Endothelial cell of umbilical vein (primary cell): ENCODE data around the gene CRYBB2. TPM values are rescaled to one million over a fixed set of nuclear protein-coding genes. Genes with fewer than 3 reads are reported as not detected.

Source experiments
- BruUV-seq: library from RNA; stranded (reverse); fragments of 400-500 nt; replicated peaks from 2 replicates; lab custom pipeline; 2021; lab: Mats Ljungman, UMichigan
- CTCF ChIA-PET: fragments of 300-600, 350-600 bp; sonication (Branson Sonifier 250); formaldehyde crosslinking; loops from one replicate; lab custom pipeline; 2021; ENCODE audit warnings: antibody characterized with exemption, inconsistent platforms; lab: Charles Lee
- POLR2A ChIA-PET: fragments of 300-600, 350-600 bp; sonication (Branson Sonifier 250); formaldehyde crosslinking; loops from one replicate; lab custom pipeline; 2021; ENCODE audit warnings: antibody characterized with exemption, inconsistent platforms; lab: Charles Lee
- DNase-seq: peaks from one replicate; pipeline ENCODE4 v3.0.0-alpha.2; 2011; ENCODE audit warnings: low read depth, low spot score
- FAIRE-seq: peaks from 2 replicates; lab custom pipeline; 2011; peaks lifted over from hg19 to GRCh38; lab: Jason Lieb, UNC
- H2AFZ ChIP-seq: 2 replicates; pipeline ENCODE4 v1.6.0; 2012; ENCODE audit warnings: low read depth, low read length, control low read depth, inconsistent platforms
- H3K27ac ChIP-seq: 2 replicates; pipeline ENCODE4 v1.5.1; 2011; ENCODE audit warnings: low read depth, mild to moderate bottlenecking, control low read depth, low read length, moderate library complexity; ENCODE audit not compliant: insufficient read depth
- H3K27me3 ChIP-seq, 2 experiments: 2 replicates each; pipeline versions ENCODE4 v1.6.0 to v1.6.1; 2011; ENCODE audit warnings: low read length in 2 of 2, mixed read lengths in 1 of 2; ENCODE audit not compliant: control insufficient read depth in 2 of 2, insufficient read depth in 2 of 2
- H3K36me3 ChIP-seq, 2 experiments: 2 replicates in 1 of 2; 3 replicates in 1 of 2; pipeline ENCODE4 v1.5.1; 2011; ENCODE audit warnings: low read length in 2 of 2, mild to moderate bottlenecking in 1 of 2, moderate library complexity in 1 of 2; ENCODE audit not compliant: control insufficient read depth in 2 of 2, insufficient read depth in 2 of 2; ENCODE audit errors: extremely low read depth in 1 of 2
- H3K4me1 ChIP-seq: 3 replicates; pipeline ENCODE4 v1.5.1; 2011; ENCODE audit warnings: mild to moderate bottlenecking, low read length; ENCODE audit not compliant: control insufficient read depth, insufficient read depth; ENCODE audit errors: extremely low read depth
- H3K4me2 ChIP-seq: 2 replicates; pipeline ENCODE4 v1.6.1; 2011; ENCODE audit warnings: low read length, control low read depth, mixed read lengths; ENCODE audit not compliant: insufficient read depth
- H3K4me3 ChIP-seq, 3 experiments: fragments of 200-600 bp in 1 of 3; sonication (generic), shearing (Covaris generic) in 1 of 3; replicated peaks in 1 of 3; 2 replicates each; pipeline ENCODE4 v1.5.1; 2011 to 2016; ENCODE audit warnings: control low read depth in 3 of 3, low read length in 3 of 3, mild to moderate bottlenecking in 2 of 3, inconsistent platforms in 1 of 3, low read depth in 1 of 3, moderate library complexity in 1 of 3; ENCODE audit not compliant: insufficient read depth in 1 of 3
- H3K79me2 ChIP-seq: 2 replicates; pipeline ENCODE4 v1.6.0; 2012; ENCODE audit warnings: low read length, inconsistent platforms; ENCODE audit not compliant: control insufficient read depth, insufficient read depth
- H3K9ac ChIP-seq: replicated peaks from 2 replicates; pipeline ENCODE3; 2011; ENCODE audit warnings: low read length, control low read depth; ENCODE audit not compliant: insufficient read depth; ENCODE audit errors: extremely low read depth
- H3K9me1 ChIP-seq: replicated peaks from 3 replicates; pipeline ENCODE4 v1.6.0; 2011; ENCODE audit warnings: mild to moderate bottlenecking, low read length; ENCODE audit not compliant: control insufficient read depth, insufficient read depth; ENCODE audit errors: extremely low read depth
- H3K9me3 ChIP-seq: replicated peaks from 2 replicates; pipeline ENCODE4 v1.5.1; 2012; ENCODE audit warnings: low read length, inconsistent platforms; ENCODE audit not compliant: control insufficient read depth, insufficient read depth
- H4K20me1 ChIP-seq: replicated peaks from 2 replicates; pipeline ENCODE3; 2011; ENCODE audit warnings: mild to moderate bottlenecking, low read length; ENCODE audit not compliant: control insufficient read depth, insufficient read depth; ENCODE audit errors: extremely low read depth
- CTCF ChIP-seq, 2 donors: IDR thresholded peaks; 1 replicate in 1 of 2; 2 replicates in 1 of 2; pipeline ENCODE4 v1.5.1; 2011; ENCODE audit warnings: low read length in 2 of 2, mild to moderate bottlenecking in 2 of 2, moderate library complexity in 2 of 2, control low read depth in 1 of 2, inconsistent platforms in 1 of 2, low read depth in 1 of 2; ENCODE audit not compliant: insufficient read depth in 1 of 2; ENCODE audit errors: extremely low read depth in 1 of 2
- EZH2 ChIP-seq: IDR thresholded peaks from 2 replicates; pipeline ENCODE4 v1.6.1; 2012; ENCODE audit warnings: borderline replicate concordance, low read depth, mild to moderate bottlenecking, moderate library complexity, low read length, inconsistent platforms; ENCODE audit not compliant: severe bottlenecking
- FOS ChIP-seq: IDR thresholded peaks from 2 replicates; pipeline ENCODE4 v1.6.1; 2011; ENCODE audit warnings: mild to moderate bottlenecking, low read length, moderate library complexity, borderline replicate concordance; ENCODE audit not compliant: insufficient read depth
- GATA2 ChIP-seq: IDR thresholded peaks from 2 replicates; pipeline ENCODE4 v1.7.0; 2011; ENCODE audit warnings: low read depth, mild to moderate bottlenecking, moderate library complexity, mixed read lengths, low read length; ENCODE audit not compliant: insufficient read length, insufficient read depth
- JUN ChIP-seq: IDR thresholded peaks from 2 replicates; pipeline ENCODE4 v1.6.1; 2011; ENCODE audit warnings: borderline replicate concordance, low read depth; ENCODE audit not compliant: insufficient read length, insufficient read depth
- MAX ChIP-seq: IDR thresholded peaks from 2 replicates; pipeline ENCODE4 v1.6.1; 2011; ENCODE audit not compliant: insufficient read depth, insufficient read length
- MYC ChIP-seq: IDR thresholded peaks from one replicate; pipeline ENCODE4 v1.6.1; 2011; ENCODE audit warnings: mild to moderate bottlenecking, low read depth, low read length
- POLR2A ChIP-seq: IDR thresholded peaks from 2 replicates; pipeline ENCODE4 v1.6.1; 2012; ENCODE audit warnings: low read depth, mild to moderate bottlenecking, control low read depth, low read length
- POLR2AphosphoS5 ChIP-seq: IDR thresholded peaks from 2 replicates; pipeline ENCODE4 v1.6.1; 2012; ENCODE audit warnings: low read depth, mild to moderate bottlenecking, control low read depth, low read length, moderate library complexity; ENCODE audit not compliant: insufficient read depth
- dilution Hi-C: fragments of 300-500 bp; cut with MboI; formaldehyde crosslinking; loops from one replicate; pipeline ENCODE4 v1.15.0; 2019; ENCODE audit warnings: low sequenced_read_pairs; ENCODE audit not compliant: extremely low pct_ligation_motif_present
- intact Hi-C: fragments of 100-400 bp; cut with micrococcal nuclease; formaldehyde crosslinking; loops from one replicate; pipeline ENCODE4 v1.10.0; 2022
- polyA plus RNA-seq, 4 experiments: library from polyadenylated mRNA; depleted of rRNA in 3 of 4; stranded (reverse) in 3 of 4; unstranded in 1 of 4; fragments of >200 nt; gene quantifications; 2 replicates each; pipeline versions ENCODE4 v1.2.1 to v1.2.3, GENCODE V29; 2011 to 2012; ENCODE audit warnings: missing spikeins in 1 of 4
- total RNA-seq: library from RNA; stranded (reverse); gene quantifications from 2 replicates; pipeline ENCODE4 v1.2.3, GENCODE V29; 2021

Gene CRYBB2
- total and polyA plus RNA-seq, 2 donors (not counting 3 experiments of a cell fraction or from before 2014, with no cell fraction given): 0.36 to 1.4 TPM

- H2AFZ ChIP-seq: no peak overlapping the region
- no peaks in the 10 kb centered on the region for H3K9me1 ChIP-seq
- H3K79me2 ChIP-seq: no peaks in the 10 kb centered on the region
- no peak overlapping the region for H3K4me2 ChIP-seq
- DNase-seq (no peak), FAIRE-seq (no peak)
- H3K9ac ChIP-seq: no peak overlapping the region
- H3K36me3 ChIP-seq: peaks cover 13 to 38% of the 10 kb centered on the region in 2 experiments
- no peak overlapping the region for H3K27ac ChIP-seq
- intact Hi-C loops: no loop called here
- POLR2A ChIA-PET: no interaction called here
- peaks cover 3% of the 10 kb centered on the region for H4K20me1 ChIP-seq
- dilution Hi-C loops: no loop called here
- no peaks in the 10 kb centered on the region for H3K27me3 ChIP-seq
- BruUV-seq: no TSS peak
- TF ChIP-seq POLR2AphosphoS5 (no peak), CTCF (IDR thresholded peaks at IDR 0.05; ENCODE audit: extremely low read depth in 1 of 2, insufficient read depth in 1 of 2, low read depth in 1 of 2, low read length in 2 of 2) (no peak), GATA2 (no peak), EZH2 (no peak), MAX (no peak), MYC (no peak), POLR2A (no peak), FOS (no peak), JUN (no peak)
- no peaks in the 10 kb centered on the region for H3K9me3 ChIP-seq
- no peaks in the 10 kb centered on the region for H3K4me1 ChIP-seq
- CTCF ChIA-PET: interaction anchor here (1.6 kb wide), 1 partner anchor 9 kb away, joined by 8 read pairs; no protein-coding TSS in a partner anchor
- no peak overlapping the region for H3K4me3 ChIP-seq
These were observed 26.3 kb upstream of the CRYBB2 start for GRCh38 chr22:25193130-25193529.
